ENCODE measurements around the gene PLOD3.

PLOD3 gene

GRCh38 chr7:101165958-101166647, 51.3 kb downstream of the PLOD3 start:
- Histone ChIP-seq H3K9ac (ENCODE audit: low read length) (no peak overlapping the region), H3F3A (ENCODE audit: insufficient read depth) (peaks cover 7% of the 10 kb centered on the region; the same call in 1 of the 2 replicates), H2AFZ (ENCODE audit: low read depth, low read length, severe bottlenecking) (no peak overlapping the region), H3K27ac (ENCODE audit: low read depth, low read length) (no peak overlapping the region), H3K9me3 (ENCODE audit: insufficient read depth, low read length) (no peaks in the 10 kb centered on the region), H3K27me3 (ENCODE audit: low read length) (no peaks in the 10 kb centered on the region), H3K36me3 (ENCODE audit: low read length) (no peaks in the 10 kb centered on the region), H3K4me2 (ENCODE audit: low read depth, low read length, poor library complexity, severe bottlenecking) (peak overlapping the region; percentile 37), H4K20me1 (ENCODE audit: low read depth, low read length) (no peaks in the 10 kb centered on the region), H3K4me3 (ENCODE audit: insufficient read depth, low read length, poor library complexity, severe bottlenecking) (peak overlapping the region; percentile 11), H3K9me2 (replicated peaks; ENCODE audit: insufficient read depth, low read length) (no peaks in the 10 kb centered on the region), H3K79me2 (ENCODE audit: insufficient read depth, low read length) (no peaks in the 10 kb centered on the region)
- TF ChIP-seq CTCF (IDR thresholded peaks at IDR 0.05; ENCODE audit: insufficient read depth, low read length, poor library complexity, severe bottlenecking) (no peak), EZH2phosphoT487 (conservative IDR thresholded peaks at IDR 0.05; ENCODE audit: low read length) (no peak)

- H3K27me3 ChIP-seq (ENCODE audit: low read length) = no peaks in the 10 kb centered on the region
- no peak within 1 kb of the TSS for H2AFZ ChIP-seq (ENCODE audit: low read depth, low read length, severe bottlenecking)
- peak within 1 kb of the TSS; percentile 11 for H3K4me3 ChIP-seq (ENCODE audit: insufficient read depth, low read length, poor library complexity, severe bottlenecking)
Measured at GRCh38 chr7:101165075-101165957, 52.1 kb downstream of the PLOD3 start, which contains the start of gene VGF. VGF (minus strand) TSS chr7:101165569; CDS start chr7:101164843, 726 bp downstream.

More at GRCh38 chr7:101165075-101165957, 52.1 kb downstream of the PLOD3 start, which contains the start of gene VGF:
- peak within 1 kb of the TSS; percentile 37 for H3K4me2 ChIP-seq (ENCODE audit: low read depth, low read length, poor library complexity, severe bottlenecking)
- no peaks in the 10 kb centered on the region for H3K36me3 ChIP-seq (ENCODE audit: low read length)
- no peaks in the 10 kb centered on the region for H3K9me3 ChIP-seq (ENCODE audit: insufficient read depth, low read length)
- no peaks in the 10 kb centered on the region for H3K9me2 ChIP-seq (replicated peaks; ENCODE audit: insufficient read depth, low read length)
- peaks cover 7% of the 10 kb centered on the region; the same call in 1 of the 2 replicates for H3F3A ChIP-seq (ENCODE audit: insufficient read depth)
- no peaks in the 10 kb centered on the region for H3K79me2 ChIP-seq (ENCODE audit: insufficient read depth, low read length)
- no peaks in the 10 kb centered on the region for H4K20me1 ChIP-seq (ENCODE audit: low read depth, low read length)
- no peak for TF ChIP-seq CTCF (IDR thresholded peaks at IDR 0.05; ENCODE audit: insufficient read depth, low read length, poor library complexity, severe bottlenecking)
- no peak for TF ChIP-seq EZH2phosphoT487 (conservative IDR thresholded peaks at IDR 0.05; ENCODE audit: low read length)
- H3K27ac ChIP-seq (ENCODE audit: low read depth, low read length) = no peak within 1 kb of the TSS
- no peak within 1 kb of the TSS for H3K9ac ChIP-seq (ENCODE audit: low read length)

Data from SU-DHL-6 (cell line).